Keratinocyte (primary cell): Measurements from ENCODE around the gene CPED1. TPM values are rescaled to one million over a fixed set of nuclear protein-coding genes. Genes with fewer than 3 reads are reported as not detected.

Experiments
- DNase-seq: peaks from one replicate; pipeline ENCODE4 v3.0.0-alpha.2; 2011; ENCODE audit warnings: low read depth, missing footprints, low spot score
- FAIRE-seq: peaks from 2 replicates; lab custom pipeline; 2011; peaks lifted over from hg19 to GRCh38; lab: Jason Lieb, UNC
- H2AFZ ChIP-seq: 2 replicates; pipeline ENCODE4 v1.6.0; 2012; ENCODE audit warnings: low read length, control low read depth, inconsistent platforms; ENCODE audit not compliant: control insufficient read depth
- H3K27ac ChIP-seq: 2 replicates; pipeline ENCODE4 v1.5.1; 2011; ENCODE audit warnings: low read length; ENCODE audit not compliant: control insufficient read depth, insufficient read depth
- H3K27me3 ChIP-seq: 3 replicates; pipeline ENCODE4 v1.6.0; 2011; ENCODE audit warnings: low read length; ENCODE audit not compliant: control insufficient read depth, insufficient read depth; ENCODE audit errors: extremely low read depth
- H3K36me3 ChIP-seq, 2 experiments: 2 replicates in 1 of 2; 3 replicates in 1 of 2; pipeline ENCODE4 v1.5.1; 2011; ENCODE audit warnings: low read length in 2 of 2, mild to moderate bottlenecking in 1 of 2; ENCODE audit not compliant: control insufficient read depth in 2 of 2, insufficient read depth in 2 of 2; ENCODE audit errors: extremely low read depth in 1 of 2
- H3K4me1 ChIP-seq: 3 replicates; pipeline ENCODE4 v1.5.1; 2011; ENCODE audit warnings: low read length; ENCODE audit not compliant: control insufficient read depth, insufficient read depth; ENCODE audit errors: extremely low read depth
- H3K4me2 ChIP-seq: 3 replicates; pipeline ENCODE4 v1.6.0; 2011; ENCODE audit warnings: low read depth, low read length; ENCODE audit not compliant: control insufficient read depth, insufficient read depth; ENCODE audit errors: extremely low read depth
- H3K4me3 ChIP-seq, 3 experiments: fragments of 200-600 bp in 1 of 3; sonication (generic) in 1 of 3; 2 replicates in 2 of 3; 3 replicates in 1 of 3; pipeline ENCODE4 v1.5.1; 2011 to 2016; ENCODE audit warnings: low read length in 3 of 3, mild to moderate bottlenecking in 3 of 3, control low read depth in 2 of 3, inconsistent platforms in 1 of 3, low read depth in 1 of 3, mixed read lengths in 1 of 3, mixed run types in 1 of 3, moderate library complexity in 1 of 3; ENCODE audit not compliant: control insufficient read depth in 2 of 3, insufficient read depth in 2 of 3; ENCODE audit errors: extremely low read depth in 1 of 3
- H3K79me2 ChIP-seq: 2 replicates; pipeline ENCODE4 v1.6.0; 2012; ENCODE audit warnings: low read length; ENCODE audit not compliant: control insufficient read depth, insufficient read depth
- H3K9ac ChIP-seq: 3 replicates; pipeline ENCODE4 v1.6.0; 2011; ENCODE audit warnings: low read length; ENCODE audit not compliant: control insufficient read depth, insufficient read depth; ENCODE audit errors: extremely low read depth
- H3K9me1 ChIP-seq: 3 replicates; pipeline ENCODE4 v1.6.0; 2011; ENCODE audit warnings: low read length; ENCODE audit not compliant: control insufficient read depth, insufficient read depth; ENCODE audit errors: extremely low read depth
- H3K9me3 ChIP-seq: 2 replicates; pipeline ENCODE4 v1.5.1; 2012; ENCODE audit warnings: low read depth, low read length; ENCODE audit not compliant: control insufficient read depth
- H4K20me1 ChIP-seq: 3 replicates; pipeline ENCODE4 v1.6.0; 2011; ENCODE audit warnings: low read length; ENCODE audit not compliant: control insufficient read depth, insufficient read depth; ENCODE audit errors: extremely low read depth
- CTCF ChIP-seq, 3 experiments: IDR thresholded peaks in 1 of 3; conservative IDR thresholded peaks in 1 of 3; optimal IDR thresholded peaks in 1 of 3; 2 replicates in 2 of 3; 3 replicates in 1 of 3; pipeline versions ENCODE3 to v1.5.1; 2011; ENCODE audit warnings: low read length in 3 of 3, mild to moderate bottlenecking in 3 of 3, moderate library complexity in 2 of 3, control low read depth in 1 of 3, inconsistent platforms in 1 of 3; ENCODE audit not compliant: insufficient read depth in 2 of 3; ENCODE audit errors: extremely low read depth in 1 of 3
- EZH2 ChIP-seq: IDR thresholded peaks from one replicate; pipeline ENCODE4 v1.6.1; 2012; ENCODE audit warnings: inconsistent platforms, mild to moderate bottlenecking, low read length, moderate library complexity
- dilution Hi-C: fragments of 300-500 bp; cut with MboI; formaldehyde crosslinking; loops from one replicate; pipeline ENCODE4 v1.7.0; 2020; ENCODE audit warnings: low sequenced_read_pairs; ENCODE audit not compliant: extremely low pct_ligation_motif_present
- polyA plus RNA-seq, 5 experiments: library from polyadenylated mRNA; depleted of rRNA in 3 of 5; stranded (reverse) in 3 of 5; stranded (forward) in 1 of 5; unstranded in 1 of 5; fragments of >200 nt; gene quantifications; 1 replicate in 1 of 5; 2 replicates in 3 of 5; 3 replicates in 1 of 5; pipeline versions ENCODE4 v1.2.1 to v1.2.3, GENCODE V29; 2011 to 2012; ENCODE audit warnings: missing spikeins in 2 of 5, low read depth in 1 of 5, low replicate concordance in 1 of 5

The CPED1 gene
- polyA plus RNA-seq, 1 donor (not counting 4 experiments of a cell fraction or from before 2014, with no cell fraction given): 0.62 TPM

GRCh38 chr7:120960714-120961113 lies 27.8 kb upstream of the CPED1 start:
- no peak overlapping the region for H3K9ac ChIP-seq
- dilution Hi-C loops: no loop called here

GRCh38 chr7:120961638-120962173 lies 26.8 kb upstream of the CPED1 start:
- no peak overlapping the region for H2AFZ ChIP-seq
- H3K4me1 ChIP-seq: no peaks in the 10 kb centered on the region
- dilution Hi-C loops: no loop called here
- no peak overlapping the region for H3K4me3 ChIP-seq
- H3K4me2 ChIP-seq: no peak overlapping the region
- no peaks in the 10 kb centered on the region for H3K27me3 ChIP-seq
- no peaks in the 10 kb centered on the region for H4K20me1 ChIP-seq
- FAIRE-seq: no peak
- TF ChIP-seq CTCF (optimal IDR thresholded peaks at IDR 0.05 in 1 of 3, IDR thresholded peaks at IDR 0.05 in 1 of 3, conservative IDR thresholded peaks at IDR 0.05 in 1 of 3; ENCODE audit: extremely low read depth in 1 of 3, insufficient read depth in 2 of 3, low read length in 3 of 3) (no peak), EZH2 (no peak)
- no peaks in the 10 kb centered on the region for H3K9me3 ChIP-seq
- DNase-seq: no peak
- H3K9me1 ChIP-seq: no peaks in the 10 kb centered on the region
- no peak overlapping the region for H3K9ac ChIP-seq
- H3K79me2 ChIP-seq: no peaks in the 10 kb centered on the region
- H3K36me3 ChIP-seq: peaks cover 0 to 2% of the 10 kb centered on the region in 2 experiments
- H3K27ac ChIP-seq: no peak overlapping the region

More at GRCh38 chr7:120960714-120961113, 27.8 kb upstream of the CPED1 start:
- H3K36me3 ChIP-seq: peaks cover 0 to 2% of the 10 kb centered on the region in 2 experiments
- H3K27me3 ChIP-seq: no peaks in the 10 kb centered on the region
- H3K9me1 ChIP-seq: no peaks in the 10 kb centered on the region
- H4K20me1 ChIP-seq: no peaks in the 10 kb centered on the region
- FAIRE-seq (no peak), DNase-seq (no peak)
- no peak overlapping the region for H3K4me3 ChIP-seq
- no peak overlapping the region for H3K27ac ChIP-seq
- H3K4me2 ChIP-seq: no peak overlapping the region
- TF ChIP-seq CTCF (optimal IDR thresholded peaks at IDR 0.05 in 1 of 3, IDR thresholded peaks at IDR 0.05 in 1 of 3, conservative IDR thresholded peaks at IDR 0.05 in 1 of 3; ENCODE audit: extremely low read depth in 1 of 3, insufficient read depth in 2 of 3, low read length in 3 of 3): no peak
- TF ChIP-seq EZH2: no peak
- H3K79me2 ChIP-seq: no peaks in the 10 kb centered on the region
- H3K9me3 ChIP-seq: no peaks in the 10 kb centered on the region
- no peaks in the 10 kb centered on the region for H3K4me1 ChIP-seq
- no peak overlapping the region for H2AFZ ChIP-seq
